ENCODE data around the gene TTC22.

GRCh38 chr1:54826226-54826816, 25.2 kb upstream of the TTC22 start:
- TF ChIP-seq EP300 (IDR thresholded peaks at IDR 0.05; ENCODE audit: borderline replicate concordance), result no peak
- no peak for TF ChIP-seq USF1 (IDR thresholded peaks at IDR 0.05)
- no peak for TF ChIP-seq CEBPB (IDR thresholded peaks at IDR 0.05)

Measured in Ishikawa (cell line).